Mesendoderm (in vitro differentiated cells): ENCODE measurements around the gene COG8. TPM values are rescaled to one million over a fixed set of nuclear protein-coding genes. Genes with fewer than 3 reads are reported as not detected.

Experiments used
- DNase-seq: peaks from one replicate; pipeline ENCODE4 v3.0.0; 2013
- H2AK5ac ChIP-seq: 2 replicates; pipeline ENCODE4 v1.6.1; 2013; ENCODE audit warnings: low read length, inconsistent platforms
- H2BK120ac ChIP-seq: 2 replicates; pipeline ENCODE4 v1.6.1; 2013; ENCODE audit warnings: low read depth, mild to moderate bottlenecking, low read length, moderate library complexity, mixed read lengths
- H2BK15ac ChIP-seq: replicated peaks from 2 replicates; pipeline ENCODE4 v1.6.1; 2013; ENCODE audit warnings: low read depth, mild to moderate bottlenecking, moderate library complexity
- H2BK5ac ChIP-seq: 2 replicates; pipeline ENCODE4 v1.6.1; 2013; ENCODE audit warnings: low read length, inconsistent platforms
- H3K18ac ChIP-seq: 2 replicates; pipeline ENCODE4 v1.6.1; 2013; ENCODE audit warnings: mild to moderate bottlenecking, low read length, mixed read lengths
- H3K23ac ChIP-seq: one replicate; pipeline ENCODE4 v1.6.1; 2013; ENCODE audit warnings: low read length
- H3K27ac ChIP-seq: 2 replicates; pipeline ENCODE4 v1.5.1; 2013; ENCODE audit warnings: low read depth, mild to moderate bottlenecking, inconsistent platforms, low read length, moderate library complexity
- H3K27me3 ChIP-seq: 2 replicates; pipeline ENCODE4 v1.6.1; 2013; ENCODE audit warnings: low read length, control low read depth, mild to moderate bottlenecking, inconsistent platforms; ENCODE audit not compliant: insufficient read depth, poor library complexity
- H3K36me3 ChIP-seq: 2 replicates; pipeline ENCODE4 v1.6.1; 2013; ENCODE audit warnings: low read length, inconsistent platforms; ENCODE audit not compliant: control insufficient read depth, insufficient read depth
- H3K4ac ChIP-seq: one replicate; pipeline ENCODE4 v1.6.1; 2013; ENCODE audit warnings: low read depth, mild to moderate bottlenecking, low read length, moderate library complexity
- H3K4me1 ChIP-seq: 2 replicates; pipeline ENCODE4 v1.6.1; 2013; ENCODE audit warnings: low read depth, low read length, inconsistent platforms; ENCODE audit not compliant: control insufficient read depth
- H3K4me2 ChIP-seq: 2 replicates; pipeline ENCODE4 v1.6.1; 2013; ENCODE audit warnings: low read length
- H3K4me3 ChIP-seq: 2 replicates; pipeline ENCODE4 v1.5.1; 2013; ENCODE audit warnings: mild to moderate bottlenecking, low read length
- H3K56ac ChIP-seq: one replicate; pipeline ENCODE4 v1.6.1; 2013; ENCODE audit warnings: low read length
- H3K79me1 ChIP-seq: 2 replicates; pipeline ENCODE4 v1.6.1; 2013; ENCODE audit warnings: low read length, inconsistent platforms
- H3K79me2 ChIP-seq: 2 replicates; pipeline ENCODE4 v1.6.1; 2013; ENCODE audit warnings: mild to moderate bottlenecking, low read length; ENCODE audit not compliant: control insufficient read depth, insufficient read depth
- H3K9ac ChIP-seq: 2 replicates; pipeline ENCODE4 v1.6.1; 2013; ENCODE audit warnings: low read length, inconsistent platforms
- H4K5ac ChIP-seq: one replicate; pipeline ENCODE4 v1.6.1; 2013; ENCODE audit warnings: low read length
- H4K8ac ChIP-seq: one replicate; pipeline ENCODE4 v1.6.1; 2013; ENCODE audit warnings: low read depth, mild to moderate bottlenecking, control low read depth, low read length, moderate library complexity
- WGBS: extraction: QIAGEN DNeasy Blood & Tissue Kit; methylation state at CpG from one replicate; pipeline ENCODE4 v1.1.7; 2013; ENCODE audit warnings: low lambda C conversion rate, missing lambda C conversion rate; ENCODE audit not compliant: insufficient coverage; ENCODE audit errors: extremely low coverage; 5-methylcytosine and 5-hydroxymethylcytosine counted together
- polyA plus RNA-seq, 2 experiments: library from polyadenylated mRNA; stranded (reverse); fragments of 200-250 nt; gene quantifications; one replicate each; pipeline ENCODE4 v1.2.3, GENCODE V29; 2013

The COG8 gene, protein sequence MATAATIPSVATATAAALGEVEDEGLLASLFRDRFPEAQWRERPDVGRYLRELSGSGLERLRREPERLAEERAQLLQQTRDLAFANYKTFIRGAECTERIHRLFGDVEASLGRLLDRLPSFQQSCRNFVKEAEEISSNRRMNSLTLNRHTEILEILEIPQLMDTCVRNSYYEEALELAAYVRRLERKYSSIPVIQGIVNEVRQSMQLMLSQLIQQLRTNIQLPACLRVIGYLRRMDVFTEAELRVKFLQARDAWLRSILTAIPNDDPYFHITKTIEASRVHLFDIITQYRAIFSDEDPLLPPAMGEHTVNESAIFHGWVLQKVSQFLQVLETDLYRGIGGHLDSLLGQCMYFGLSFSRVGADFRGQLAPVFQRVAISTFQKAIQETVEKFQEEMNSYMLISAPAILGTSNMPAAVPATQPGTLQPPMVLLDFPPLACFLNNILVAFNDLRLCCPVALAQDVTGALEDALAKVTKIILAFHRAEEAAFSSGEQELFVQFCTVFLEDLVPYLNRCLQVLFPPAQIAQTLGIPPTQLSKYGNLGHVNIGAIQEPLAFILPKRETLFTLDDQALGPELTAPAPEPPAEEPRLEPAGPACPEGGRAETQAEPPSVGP
- 28.2 TPM for polyA plus RNA-seq (2013, experiment 1 of 2)
- polyA plus RNA-seq (2013, experiment 2 of 2): 28.4 TPM

GRCh38 chr16:69339289-69340094, at the start of gene COG8, which contains the start of gene NIP7:
Gene COG8, minus strand, starts transcription at chr16:69339564. Its CDS starts 12 bp downstream, at chr16:69339552.
Gene NIP7, plus strand, starts transcription at chr16:69339772. Its CDS starts 58 bp downstream, at chr16:69339830.
- no CpG with 5 or more reads among the region's 77 CpGs for WGBS
- Histone ChIP-seq H2BK120ac (no peak within 1 kb of the TSS), H3K4me1 (peaks cover 2% of the 10 kb centered on the region), H2AK5ac (peak within 1 kb of the TSS; percentile 74), H3K18ac (peak within 1 kb of the TSS; percentile 55), H3K27ac (peak within 1 kb of the TSS; percentile 77), H2BK15ac (no peak within 1 kb of the TSS), H2BK5ac (peak within 1 kb of the TSS; percentile 45), H3K4me3 (peak within 1 kb of the TSS; percentile 99), H3K9ac (peak within 1 kb of the TSS; percentile 99), H3K4me2 (peak within 1 kb of the TSS; percentile 99), H4K8ac (no peak within 1 kb of the TSS), H3K23ac (peak within 1 kb of the TSS; percentile 82), H3K56ac (peak within 1 kb of the TSS; percentile 99), H3K36me3 (peaks cover 8% of the 10 kb centered on the region), H4K5ac (no peak within 1 kb of the TSS), H3K79me1 (peaks cover 11% of the 10 kb centered on the region), H3K4ac (peak within 1 kb of the TSS; percentile 87), H3K79me2 (peaks cover 31% of the 10 kb centered on the region), H3K27me3 (no peaks in the 10 kb centered on the region)
- peak; percentile 100 for DNase-seq

GRCh38 chr16:69386596-69386995, 47.2 kb upstream of the COG8 start:
- Histone ChIP-seq H2AK5ac (no peak overlapping the region), H3K4ac (no peak overlapping the region), H3K36me3 (peaks cover 4% of the 10 kb centered on the region), H3K27ac (no peak overlapping the region), H3K56ac (no peak overlapping the region), H3K4me2 (no peak overlapping the region), H3K4me1 (peaks cover 2% of the 10 kb centered on the region), H3K18ac (no peak overlapping the region), H4K8ac (no peak overlapping the region), H3K79me2 (peaks cover 19% of the 10 kb centered on the region), H2BK120ac (no peak overlapping the region), H3K79me1 (peaks cover 9% of the 10 kb centered on the region), H2BK5ac (no peak overlapping the region), H3K9ac (no peak overlapping the region), H3K23ac (no peak overlapping the region), H2BK15ac (no peak overlapping the region), H4K5ac (no peak overlapping the region), H3K4me3 (no peak overlapping the region), H3K27me3 (no peaks in the 10 kb centered on the region)
- WGBS: no CpG with 5 or more reads among the region's 1 CpG
- no peak for DNase-seq

- Histone ChIP-seq H3K4me3 (peak overlapping the region; percentile 87), H2BK15ac (no peak overlapping the region), H3K56ac (peak overlapping the region; percentile 84), H3K36me3 (peaks cover 4% of the 10 kb centered on the region), H3K27me3 (no peaks in the 10 kb centered on the region), H3K4me2 (peak overlapping the region; percentile 74), H4K8ac (no peak overlapping the region), H3K23ac (no peak overlapping the region), H2BK5ac (no peak overlapping the region), H2AK5ac (no peak overlapping the region), H2BK120ac (no peak overlapping the region), H3K9ac (peak overlapping the region; percentile 90), H3K79me1 (peaks cover 9% of the 10 kb centered on the region), H3K79me2 (peaks cover 19% of the 10 kb centered on the region), H4K5ac (no peak overlapping the region), H3K27ac (no peak overlapping the region), H3K4me1 (peaks cover 2% of the 10 kb centered on the region), H3K18ac (no peak overlapping the region), H3K4ac (no peak overlapping the region)
- no CpG with 5 or more reads among the region's 6 CpGs for WGBS
- no peak for DNase-seq
Observed at GRCh38 chr16:69384974-69385373, 45.6 kb upstream of the COG8 start.

DNA sequence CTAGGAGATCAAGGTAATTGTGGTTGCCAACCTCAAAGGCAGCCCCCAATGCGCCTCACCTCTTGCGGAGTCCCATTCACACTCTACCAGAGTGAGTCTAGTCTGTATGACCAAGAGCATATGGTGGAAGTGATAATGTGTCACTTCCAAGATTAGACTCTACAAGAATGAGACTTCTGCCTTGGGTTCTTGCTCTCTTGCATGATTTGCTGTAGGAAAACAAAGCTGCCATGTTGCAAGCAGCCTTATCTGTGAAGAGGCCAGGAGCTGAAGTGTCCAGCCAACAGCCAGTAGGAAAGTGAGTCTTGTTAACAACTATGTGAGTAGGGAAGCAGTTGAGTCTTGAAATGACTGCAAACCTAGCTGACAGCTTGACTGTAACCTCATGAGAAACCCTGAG, 43.1 kb upstream of the COG8 start:
- no peak overlapping the region for H3K4me3 ChIP-seq
- no peak overlapping the region for H3K9ac ChIP-seq
- H3K23ac ChIP-seq: no peak overlapping the region
- WGBS: no CpG with 5 or more reads among the region's 2 CpGs
- H3K4me1 ChIP-seq: peaks cover 2% of the 10 kb centered on the region
- peaks cover 6% of the 10 kb centered on the region for H3K36me3 ChIP-seq
- H3K18ac ChIP-seq: no peak overlapping the region
- no peak overlapping the region for H2BK120ac ChIP-seq
- peaks cover 9% of the 10 kb centered on the region for H3K79me1 ChIP-seq
- H3K4ac ChIP-seq: no peak overlapping the region
- H2BK5ac ChIP-seq: no peak overlapping the region
- H4K5ac ChIP-seq: no peak overlapping the region
- no peak overlapping the region for H2AK5ac ChIP-seq
- H2BK15ac ChIP-seq: no peak overlapping the region
- no peak overlapping the region for H3K56ac ChIP-seq
- no peaks in the 10 kb centered on the region for H3K27me3 ChIP-seq
- DNase-seq: no peak
- peaks cover 19% of the 10 kb centered on the region for H3K79me2 ChIP-seq
- no peak overlapping the region for H3K4me2 ChIP-seq
- H3K27ac ChIP-seq: no peak overlapping the region
- no peak overlapping the region for H4K8ac ChIP-seq

GRCh38 chr16:69381231-69381630, 41.9 kb upstream of the COG8 start:
- H4K8ac ChIP-seq: no peak overlapping the region
- H2BK15ac ChIP-seq: no peak overlapping the region
- no peak overlapping the region for H3K9ac ChIP-seq
- DNase-seq: no peak
- peaks cover 2% of the 10 kb centered on the region for H3K4me1 ChIP-seq
- no peak overlapping the region for H3K4me3 ChIP-seq
- H2BK5ac ChIP-seq: no peak overlapping the region
- no peak overlapping the region for H2BK120ac ChIP-seq
- WGBS: no CpG with 5 or more reads among the region's 2 CpGs
- peaks cover 19% of the 10 kb centered on the region for H3K79me2 ChIP-seq
- no peak overlapping the region for H2AK5ac ChIP-seq
- H3K36me3 ChIP-seq: peaks cover 6% of the 10 kb centered on the region
- H3K4ac ChIP-seq: no peak overlapping the region
- no peak overlapping the region for H3K23ac ChIP-seq
- H3K4me2 ChIP-seq: no peak overlapping the region
- no peak overlapping the region for H3K56ac ChIP-seq
- H3K79me1 ChIP-seq: peaks cover 9% of the 10 kb centered on the region
- no peaks in the 10 kb centered on the region for H3K27me3 ChIP-seq
- no peak overlapping the region for H3K18ac ChIP-seq
- H3K27ac ChIP-seq: no peak overlapping the region
- no peak overlapping the region for H4K5ac ChIP-seq
